Bronchial epithelial cell (primary cell): Measurements from ENCODE around the gene TVP23A. TPM values are rescaled to one million over a fixed set of nuclear protein-coding genes. Genes with fewer than 3 reads are reported as not detected.
"Not testable (repeated sequence)": the region's sequence is repeated elsewhere in the genome, so short reads cannot be mapped to it uniquely, and the experiment has no call there.

Source experiments
- DNase-seq: peaks from one replicate; pipeline ENCODE4 v3.0.0-alpha.2; 2010; ENCODE audit warnings: low read depth
- FAIRE-seq: peaks from 2 replicates; lab custom pipeline; 2011; peaks lifted over from hg19 to GRCh38; lab: Jason Lieb, UNC
- H3K27me3 ChIP-seq: 2 replicates; pipeline ENCODE4 v1.5.1; 2011; ENCODE audit warnings: low read length; ENCODE audit not compliant: control insufficient read depth, insufficient read depth
- H3K36me3 ChIP-seq: 2 replicates; pipeline ENCODE4 v1.5.1; 2011; ENCODE audit warnings: low read length; ENCODE audit not compliant: control insufficient read depth, insufficient read depth
- H3K4me3 ChIP-seq: 2 replicates; pipeline ENCODE4 v1.5.1; 2011; ENCODE audit warnings: mild to moderate bottlenecking, low read depth, low read length, control low read depth
- CTCF ChIP-seq: IDR thresholded peaks from 2 replicates; pipeline ENCODE4 v1.5.1; 2011; ENCODE audit warnings: mild to moderate bottlenecking, moderate library complexity, low read length, control low read depth, inconsistent platforms; ENCODE audit not compliant: insufficient read depth, severe bottlenecking
- total RNA-seq: library from RNA; depleted of rRNA; stranded (reverse); fragments of >200 nt; gene quantifications from 2 replicates; pipeline ENCODE4 v1.2.1, GENCODE V29; 2014

Gene TVP23A
- total RNA-seq, 1 donor from 2014 or later = not detected

DNA sequence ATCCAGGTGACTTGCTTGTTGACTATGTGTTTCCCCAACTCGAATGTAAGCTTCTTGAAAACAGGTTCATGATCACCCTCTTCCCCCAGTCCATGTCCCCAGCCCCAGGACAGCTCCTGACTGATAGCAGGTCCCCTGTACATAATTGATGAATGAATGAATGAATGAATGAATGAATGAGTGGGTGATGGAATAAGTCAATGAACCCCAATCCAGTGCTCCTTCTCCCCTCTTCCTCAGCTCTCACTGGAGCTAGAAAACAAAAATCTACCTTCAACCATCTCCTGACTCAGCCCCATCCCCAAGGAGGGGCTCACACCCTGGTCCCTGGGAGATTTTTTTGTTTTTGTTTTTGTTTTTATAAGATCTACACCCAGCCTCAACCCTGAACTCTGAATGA is 16.2 kb upstream of the TVP23A start:
- FAIRE-seq = no peak
- no peak for TF ChIP-seq CTCF

DNA sequence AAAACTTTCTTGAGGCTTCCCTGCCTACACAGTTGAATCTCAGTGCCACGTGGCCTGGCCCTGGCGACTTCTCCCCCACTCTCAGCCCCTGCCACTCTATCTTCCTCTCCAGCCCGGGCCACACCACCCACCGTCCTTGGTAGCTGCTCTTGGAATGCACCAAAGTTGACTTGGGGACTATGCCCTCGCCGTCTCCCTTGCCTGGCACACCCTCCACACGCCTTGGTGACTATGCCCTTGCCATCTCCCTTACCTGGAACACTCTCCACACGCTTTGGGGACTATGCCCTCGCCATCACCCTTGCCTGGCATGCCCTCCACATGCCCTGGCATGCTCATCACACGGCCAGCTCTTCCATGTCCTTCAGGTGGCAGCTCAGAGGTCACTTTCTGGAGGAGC is 15.5 kb upstream of the TVP23A start:
- no peak for FAIRE-seq

More for the DNA sequence above, 16.2 kb upstream of the TVP23A start:
- no peaks in the 10 kb centered on the region for H3K27me3 ChIP-seq
- no peaks in the 10 kb centered on the region for H3K36me3 ChIP-seq
- H3K4me3 ChIP-seq = no peak overlapping the region
- DNase-seq = no peak

GRCh38 chr16:10833271-10833670 is 14.7 kb upstream of the TVP23A start:
- Histone ChIP-seq H3K36me3 (no peaks in the 10 kb centered on the region), H3K27me3 (no peaks in the 10 kb centered on the region), H3K4me3 (no peak overlapping the region)
- no peak for FAIRE-seq
- TF ChIP-seq CTCF = no peak
- no peak for DNase-seq

More for the DNA sequence above, 15.5 kb upstream of the TVP23A start:
- Histone ChIP-seq H3K4me3 (no peak overlapping the region), H3K27me3 (no peaks in the 10 kb centered on the region), H3K36me3 (no peaks in the 10 kb centered on the region)
- DNase-seq = no peak
- no peak for TF ChIP-seq CTCF

GRCh38 chr16:10831894-10832886 is 13.6 kb upstream of the TVP23A start:
- Histone ChIP-seq H3K4me3 (no peak overlapping the region), H3K36me3 (no peaks in the 10 kb centered on the region), H3K27me3 (no peaks in the 10 kb centered on the region)
- TF ChIP-seq CTCF = no peak
- DNase-seq (no peak), FAIRE-seq (no peak)

- H3K36me3 ChIP-seq, DNase-seq, FAIRE-seq, H3K4me3 ChIP-seq, H3K27me3 ChIP-seq: not testable (repeated sequence)
These were observed 11.6 kb upstream of the TVP23A start for GRCh38 chr16:10830240-10830639.

DNA sequence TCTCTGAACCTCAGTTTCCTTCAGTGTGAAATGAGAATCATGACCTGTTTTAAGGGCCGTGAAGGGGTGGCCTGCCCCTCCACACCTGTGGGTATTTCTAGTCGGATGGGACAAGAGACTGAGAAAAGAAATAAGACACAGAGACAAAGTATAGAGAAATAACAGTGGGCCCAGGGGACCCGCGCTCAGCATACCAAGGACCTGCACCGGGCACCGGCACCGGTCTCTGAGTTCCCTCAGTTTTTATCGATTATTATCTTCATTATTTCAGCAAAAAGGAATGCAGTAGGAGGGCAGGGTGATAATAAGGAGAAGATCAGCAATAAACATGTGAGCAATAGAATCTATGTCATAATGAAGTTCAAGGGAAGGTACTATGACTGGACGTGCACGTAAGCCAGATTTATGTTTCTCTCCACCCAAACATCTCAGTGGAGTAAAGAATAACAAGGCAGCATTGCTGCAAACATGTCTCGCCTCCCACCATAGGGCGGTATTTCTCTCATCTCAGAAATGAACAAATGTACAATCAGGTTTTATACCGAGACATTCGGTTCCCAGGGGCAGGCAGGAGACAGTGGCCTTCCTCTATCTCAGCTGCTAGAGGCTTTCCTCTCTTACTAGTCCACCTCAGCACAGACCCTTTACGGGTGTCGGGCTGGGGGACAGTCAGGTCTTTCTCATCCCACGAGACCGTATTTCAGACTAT is 10.9 kb upstream of the TVP23A start:
- H3K27me3 ChIP-seq, H3K4me3 ChIP-seq, DNase-seq, FAIRE-seq, H3K36me3 ChIP-seq: not testable (repeated sequence)
